ENCODE measurements around the gene MREG. TPM values are rescaled to one million over a fixed set of nuclear protein-coding genes. Genes with fewer than 3 reads are reported as not detected.

Gene MREG
- total RNA-seq, 1 experiment from 2014 or later = 23.0 TPM

DNA sequence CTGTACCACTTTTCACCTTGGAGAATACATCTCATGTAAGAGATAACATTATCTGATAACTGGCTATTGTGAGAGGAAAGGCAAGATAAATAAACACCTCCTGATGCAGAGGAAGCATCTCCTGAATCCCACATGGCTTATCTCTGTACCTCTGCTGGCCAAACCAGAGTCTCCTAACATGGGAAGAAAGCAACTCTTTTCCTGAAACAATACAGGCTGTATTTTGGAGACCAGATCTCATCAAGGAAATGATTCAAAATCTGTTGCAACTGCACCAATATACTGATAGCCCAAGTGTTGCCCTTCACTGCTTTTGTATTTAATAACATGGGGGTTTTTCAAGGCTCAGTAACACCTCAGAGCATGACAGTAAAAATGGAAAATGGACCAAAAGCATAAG lies 106.9 kb downstream of the MREG start:
- no TSS peak for BruUV-seq (replicated peaks)
- intact Hi-C loops (cut with micrococcal nuclease; ENCODE audit: unreplicated experiment) = loop anchor here (10.0 kb wide), 1 partner anchor 292 kb away; no protein-coding TSS in a partner anchor
- no peak overlapping the region for H3K27ac ChIP-seq
- POLR2A ChIA-PET (ENCODE audit: unreplicated experiment) = no interaction called here
- no peaks in the 10 kb centered on the region for H3K36me3 ChIP-seq (ENCODE audit: low read depth)
- DNase-seq = no peak
- TF ChIP-seq, protein P1, sequence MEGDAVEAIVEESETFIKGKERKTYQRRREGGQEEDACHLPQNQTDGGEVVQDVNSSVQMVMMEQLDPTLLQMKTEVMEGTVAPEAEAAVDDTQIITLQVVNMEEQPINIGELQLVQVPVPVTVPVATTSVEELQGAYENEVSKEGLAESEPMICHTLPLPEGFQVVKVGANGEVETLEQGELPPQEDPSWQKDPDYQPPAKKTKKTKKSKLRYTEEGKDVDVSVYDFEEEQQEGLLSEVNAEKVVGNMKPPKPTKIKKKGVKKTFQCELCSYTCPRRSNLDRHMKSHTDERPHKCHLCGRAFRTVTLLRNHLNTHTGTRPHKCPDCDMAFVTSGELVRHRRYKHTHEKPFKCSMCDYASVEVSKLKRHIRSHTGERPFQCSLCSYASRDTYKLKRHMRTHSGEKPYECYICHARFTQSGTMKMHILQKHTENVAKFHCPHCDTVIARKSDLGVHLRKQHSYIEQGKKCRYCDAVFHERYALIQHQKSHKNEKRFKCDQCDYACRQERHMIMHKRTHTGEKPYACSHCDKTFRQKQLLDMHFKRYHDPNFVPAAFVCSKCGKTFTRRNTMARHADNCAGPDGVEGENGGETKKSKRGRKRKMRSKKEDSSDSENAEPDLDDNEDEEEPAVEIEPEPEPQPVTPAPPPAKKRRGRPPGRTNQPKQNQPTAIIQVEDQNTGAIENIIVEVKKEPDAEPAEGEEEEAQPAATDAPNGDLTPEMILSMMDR (conservative IDR thresholded peaks at IDR 0.05) = no peak
- no peak for TF ChIP-seq EZH2 (IDR thresholded peaks at IDR 0.05; ENCODE audit: low read depth)
- no peaks in the 10 kb centered on the region for H3K27me3 ChIP-seq (ENCODE audit: insufficient read depth, low read depth)
- H2AFZ ChIP-seq = no peak overlapping the region
- H3K4me2 ChIP-seq = no peak overlapping the region
- H3K79me2 ChIP-seq (ENCODE audit: low read depth) = no peaks in the 10 kb centered on the region
- no peaks in the 10 kb centered on the region for H3K9me3 ChIP-seq (ENCODE audit: insufficient read depth, low read depth)
- peaks cover 20% of the 10 kb centered on the region for H3K4me1 ChIP-seq (replicated peaks; ENCODE audit: insufficient read depth)
- no peaks in the 10 kb centered on the region for H3K9me2 ChIP-seq (ENCODE audit: insufficient read depth)
- CTCF ChIA-PET = no interaction called here
- H3F3A ChIP-seq (ENCODE audit: insufficient read depth, low read depth) = peaks cover 9% of the 10 kb centered on the region; the same call in 1 of the 2 replicates
- H3K4me3 ChIP-seq = no peak overlapping the region
- H4K20me1 ChIP-seq (ENCODE audit: insufficient read depth) = no peaks in the 10 kb centered on the region

DNA sequence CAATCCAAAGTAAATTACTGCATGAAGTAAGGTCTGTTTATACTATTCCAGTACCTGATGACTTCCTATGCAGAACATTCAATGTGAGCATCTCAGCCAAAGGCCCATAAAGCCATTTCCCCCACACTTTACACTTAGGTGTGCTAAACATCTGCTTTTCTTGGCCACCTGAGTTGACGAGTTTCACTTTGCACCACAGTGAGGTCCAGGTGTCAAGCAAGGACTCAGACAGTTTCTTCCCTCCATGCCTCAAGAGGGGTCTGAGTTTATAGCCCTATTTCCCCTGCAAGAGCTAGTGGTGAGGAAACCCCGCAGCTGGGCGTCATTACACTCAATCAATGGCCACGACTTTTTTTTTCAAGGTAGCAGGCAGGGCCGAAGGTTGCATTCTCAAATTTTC lies 107.7 kb downstream of the MREG start:
- peaks cover 20% of the 10 kb centered on the region for H3K4me1 ChIP-seq (replicated peaks; ENCODE audit: insufficient read depth)
- POLR2A ChIA-PET (ENCODE audit: unreplicated experiment) = no interaction called here
- TF ChIP-seq, protein P1 (conservative IDR thresholded peaks at IDR 0.05) = no peak
- TF ChIP-seq EZH2 (IDR thresholded peaks at IDR 0.05; ENCODE audit: low read depth) = no peak
- no peak overlapping the region for H3K4me2 ChIP-seq
- H3K4me3 ChIP-seq = no peak overlapping the region
- no peak overlapping the region for H2AFZ ChIP-seq
- no peak overlapping the region for H3K27ac ChIP-seq
- H3K36me3 ChIP-seq (ENCODE audit: low read depth) = no peaks in the 10 kb centered on the region
- BruUV-seq (replicated peaks) = no TSS peak
- H3K9me3 ChIP-seq (ENCODE audit: insufficient read depth, low read depth) = no peaks in the 10 kb centered on the region
- H3K9me2 ChIP-seq (ENCODE audit: insufficient read depth) = no peaks in the 10 kb centered on the region
- H3K27me3 ChIP-seq (ENCODE audit: insufficient read depth, low read depth) = no peaks in the 10 kb centered on the region
- no peak for DNase-seq
- H4K20me1 ChIP-seq (ENCODE audit: insufficient read depth) = no peaks in the 10 kb centered on the region
- no peaks in the 10 kb centered on the region for H3K79me2 ChIP-seq (ENCODE audit: low read depth)
- H3F3A ChIP-seq (ENCODE audit: insufficient read depth, low read depth) = peaks cover 9% of the 10 kb centered on the region; the same call in 1 of the 2 replicates
- intact Hi-C loops (cut with micrococcal nuclease; ENCODE audit: unreplicated experiment) = loop anchor here (10.0 kb wide), 1 partner anchor 291 kb away; no protein-coding TSS in a partner anchor
- CTCF ChIA-PET = no interaction called here

DNA sequence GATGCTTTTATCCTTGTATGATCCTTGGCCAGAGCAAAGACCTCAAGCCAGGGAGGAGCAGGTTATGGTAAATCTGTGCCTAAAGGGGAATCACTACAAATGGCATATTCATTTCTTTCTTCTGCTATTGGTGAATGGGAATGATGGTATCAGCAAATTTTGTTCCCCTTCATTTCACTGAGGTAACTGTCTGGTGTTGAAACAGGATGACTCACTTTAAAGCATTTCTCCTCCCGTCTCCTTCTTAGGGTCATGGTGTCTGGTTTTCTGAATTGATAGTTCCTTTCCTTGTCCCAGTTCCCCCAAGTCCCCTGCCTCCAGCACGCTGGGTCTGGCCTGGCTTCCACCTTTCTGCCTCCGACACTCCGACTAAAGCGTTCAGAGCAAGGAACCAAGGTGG lies 109.2 kb downstream of the MREG start:
- H3K36me3 ChIP-seq (ENCODE audit: low read depth) = no peaks in the 10 kb centered on the region
- H3K9me3 ChIP-seq (ENCODE audit: insufficient read depth, low read depth) = no peaks in the 10 kb centered on the region
- no TSS peak for BruUV-seq (replicated peaks)
- 0 out of 2 replicates have a peak overlapping the region, but pooled peaks have one; percentile 28 for H2AFZ ChIP-seq
- H3K27ac ChIP-seq = peak overlapping the region; percentile 24
- peaks cover 9% of the 10 kb centered on the region; the same call in 1 of the 2 replicates for H3F3A ChIP-seq (ENCODE audit: insufficient read depth, low read depth)
- H4K20me1 ChIP-seq (ENCODE audit: insufficient read depth) = no peaks in the 10 kb centered on the region
- H3K9me2 ChIP-seq (ENCODE audit: insufficient read depth) = no peaks in the 10 kb centered on the region
- H3K27me3 ChIP-seq (ENCODE audit: insufficient read depth, low read depth) = no peaks in the 10 kb centered on the region
- DNase-seq = peak; percentile 7 to 80
- H3K4me1 ChIP-seq (replicated peaks; ENCODE audit: insufficient read depth) = peaks cover 20% of the 10 kb centered on the region
- CTCF ChIA-PET = no interaction called here
- intact Hi-C loops (cut with micrococcal nuclease; ENCODE audit: unreplicated experiment) = loop anchor here (10.0 kb wide), 1 partner anchor 289 kb away; no protein-coding TSS in a partner anchor
- TF ChIP-seq EZH2 (IDR thresholded peaks at IDR 0.05; ENCODE audit: low read depth) = no peak
- TF ChIP-seq, protein P1 (conservative IDR thresholded peaks at IDR 0.05) = no peak
- no peaks in the 10 kb centered on the region for H3K79me2 ChIP-seq (ENCODE audit: low read depth)
- no peak overlapping the region for H3K4me3 ChIP-seq
- POLR2A ChIA-PET (ENCODE audit: unreplicated experiment) = no interaction called here
- H3K4me2 ChIP-seq = peak overlapping the region; percentile 17

Data from PC-9 (cell line).